GM21528 (cell line): ENCODE results near the gene ZNF777.
"Not testable (repeated sequence)": the region's sequence is repeated elsewhere in the genome, so short reads cannot be mapped to it uniquely, and the experiment has no call there.

Experiments
- ATAC-seq: cut with Tn5 transposase; IDR thresholded peaks from one replicate; pipeline ENCODE4 v1.9.1; 2021; ENCODE audit warnings: mild to moderate bottlenecking, moderate library complexity; ENCODE audit not compliant: unreplicated experiment, low FRiP score

Gene ZNF777

DNA sequence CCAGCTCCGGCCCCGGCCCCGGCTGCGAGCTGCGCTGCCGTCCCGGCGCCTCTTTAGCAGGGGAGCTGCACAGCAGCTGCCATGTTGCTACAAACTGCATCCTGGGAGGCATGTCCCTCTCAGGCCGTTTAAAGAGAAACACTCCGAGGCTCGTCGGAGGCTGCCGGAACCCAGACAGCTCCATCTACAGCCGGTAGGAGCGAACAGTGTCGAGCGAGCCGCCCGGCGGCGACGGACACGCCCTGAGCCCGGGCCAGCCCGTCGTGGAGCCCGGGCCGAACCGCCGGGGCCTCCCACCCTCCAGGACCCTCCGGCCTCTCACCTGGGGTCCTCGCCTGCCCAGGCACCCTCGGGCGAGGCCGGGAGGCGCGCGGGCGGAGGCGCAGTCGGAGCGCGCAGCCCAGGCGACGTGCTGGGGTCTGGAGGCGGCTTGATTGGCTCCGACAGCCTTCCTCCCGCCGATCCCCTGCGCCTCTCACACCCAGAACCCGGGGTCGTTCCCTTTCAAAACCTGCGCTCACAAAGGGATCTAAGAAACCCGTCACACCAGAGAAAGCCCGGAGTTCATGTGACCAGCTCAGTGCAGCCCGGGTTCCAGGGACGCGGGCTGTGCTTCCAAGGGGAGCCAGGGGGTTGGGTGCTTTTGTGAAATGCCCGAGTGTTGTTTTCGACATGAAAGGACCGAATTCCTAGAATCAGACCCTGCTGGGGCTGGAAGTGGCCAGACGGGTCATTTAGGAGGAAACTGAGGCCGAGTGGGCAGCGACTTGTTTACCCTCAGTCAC is at the start of gene ZNF777:
Gene ZNF777 (minus strand): TSS at position 570 of the 785 bp plus-strand sequence. CDS start 5,040 bp downstream, outside the sequence.
- ATAC-seq: peak; percentile 96

DNA sequence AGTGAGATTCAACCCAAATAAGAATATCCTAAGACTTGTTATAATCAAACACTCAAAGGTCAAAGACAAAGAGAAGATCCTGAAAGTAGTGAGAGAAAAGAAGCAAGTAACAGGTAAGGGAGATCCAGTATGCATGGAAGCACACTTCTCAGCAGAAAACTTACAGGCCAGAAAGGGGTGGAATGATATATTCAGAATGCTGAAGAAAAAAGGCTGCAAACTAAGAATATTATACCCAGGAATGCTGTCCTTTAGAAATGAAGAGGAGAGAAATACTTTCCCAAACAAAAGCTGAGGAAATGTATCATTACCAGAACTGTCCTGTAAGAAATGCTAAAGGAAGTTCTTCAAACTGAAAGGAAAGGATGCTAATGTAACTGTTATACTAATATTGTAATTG is 49.4 kb upstream of the ZNF777 start:
- no peak for ATAC-seq

DNA sequence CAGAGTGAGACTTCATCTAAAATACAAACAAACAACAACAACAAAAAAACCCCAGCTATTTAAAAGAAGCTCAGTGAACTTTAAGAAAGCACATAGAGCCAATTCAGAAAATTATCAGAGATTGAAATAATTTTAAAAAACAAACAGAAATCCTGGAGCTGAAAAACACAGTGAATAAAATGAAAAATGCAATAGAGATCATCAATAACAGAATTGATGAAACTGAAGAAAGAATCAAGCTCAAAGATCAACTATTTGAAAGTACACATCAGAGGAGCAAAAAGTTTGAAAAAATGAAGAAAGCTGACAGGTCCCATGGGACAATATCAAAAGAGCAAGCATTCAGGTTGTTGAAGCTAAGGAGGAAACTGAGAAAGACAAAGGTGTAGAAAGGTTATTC is 48.9 kb upstream of the ZNF777 start:
- ATAC-seq: no peak

DNA sequence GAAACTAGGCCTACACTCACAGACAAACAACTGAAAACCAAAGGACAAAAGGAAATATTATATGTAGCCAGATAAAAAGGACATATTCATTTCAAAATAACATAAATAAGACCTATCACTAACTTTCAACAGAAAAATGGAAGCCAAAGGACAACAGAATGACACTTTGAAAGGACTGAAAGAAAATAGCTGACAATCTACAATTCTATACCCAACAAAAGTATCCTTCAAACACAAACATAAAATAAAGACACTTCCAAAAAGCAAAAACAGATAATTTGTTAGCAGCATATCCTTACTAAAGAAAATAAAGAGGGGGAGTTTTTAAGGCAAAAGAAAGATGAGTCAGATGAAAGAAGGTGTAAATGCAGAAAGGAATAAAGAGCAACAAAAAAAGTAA is 44.7 kb upstream of the ZNF777 start:
- no peak for ATAC-seq

DNA sequence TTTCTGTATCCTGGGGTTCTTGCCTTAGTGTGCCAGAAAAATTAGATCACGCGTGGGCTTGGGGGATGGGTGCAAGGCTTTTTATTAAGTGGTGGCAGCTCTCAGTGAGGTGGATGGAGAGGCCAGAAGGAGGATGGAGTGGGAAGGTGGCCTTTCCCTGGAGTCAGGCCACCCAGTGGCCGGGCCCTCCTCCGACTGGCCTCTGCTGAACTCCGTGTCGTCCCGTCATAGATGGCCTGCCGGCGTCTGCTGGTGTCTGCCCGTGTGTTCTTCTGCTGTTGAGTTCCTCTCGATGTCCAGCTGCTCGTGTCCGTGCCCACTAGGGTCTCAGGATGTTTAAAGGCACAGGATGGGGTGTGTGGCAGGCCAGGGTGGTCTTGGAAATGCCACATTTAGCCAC is 40.8 kb upstream of the ZNF777 start:
- ATAC-seq: no peak

DNA sequence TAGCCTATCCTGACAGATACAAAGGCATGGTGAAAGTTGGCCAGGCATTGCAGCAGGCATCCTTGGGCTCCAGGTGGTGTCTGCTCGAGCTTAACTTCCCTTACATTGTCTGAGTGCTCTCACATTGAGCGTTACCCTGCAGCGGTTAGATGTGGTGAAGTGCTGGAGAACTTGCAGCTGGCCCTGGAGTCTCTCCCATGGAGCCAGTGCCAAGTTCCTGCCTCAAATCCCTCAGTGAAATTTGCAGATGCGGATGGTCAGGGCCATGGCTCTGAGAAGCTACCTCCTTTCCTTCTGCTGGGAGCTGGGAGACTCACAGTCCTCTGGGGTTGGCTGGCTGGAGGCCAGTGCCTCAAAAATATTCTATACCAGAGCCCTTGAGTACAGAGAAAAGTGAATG is 40.0 kb upstream of the ZNF777 start:
- no peak for ATAC-seq

DNA sequence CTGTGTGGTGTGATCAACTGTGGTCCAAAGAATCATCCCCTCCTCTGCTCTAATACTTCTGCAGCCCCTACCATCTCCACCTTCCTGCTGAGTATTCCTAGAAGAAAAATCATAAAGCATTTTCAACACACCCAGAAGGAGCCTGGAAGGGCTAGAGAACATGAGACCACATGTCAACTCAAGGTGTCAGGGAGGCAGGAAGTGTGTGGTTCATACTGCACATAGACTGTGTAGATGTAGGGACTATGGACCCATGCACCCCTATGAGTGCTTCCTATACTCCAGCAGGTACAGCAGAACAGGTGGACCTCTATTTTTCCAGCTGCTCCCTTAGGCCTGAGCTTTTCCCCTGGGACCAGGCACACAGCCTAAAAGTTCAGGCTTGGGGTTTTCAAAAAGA is 39.3 kb upstream of the ZNF777 start:
- ATAC-seq: no peak

DNA sequence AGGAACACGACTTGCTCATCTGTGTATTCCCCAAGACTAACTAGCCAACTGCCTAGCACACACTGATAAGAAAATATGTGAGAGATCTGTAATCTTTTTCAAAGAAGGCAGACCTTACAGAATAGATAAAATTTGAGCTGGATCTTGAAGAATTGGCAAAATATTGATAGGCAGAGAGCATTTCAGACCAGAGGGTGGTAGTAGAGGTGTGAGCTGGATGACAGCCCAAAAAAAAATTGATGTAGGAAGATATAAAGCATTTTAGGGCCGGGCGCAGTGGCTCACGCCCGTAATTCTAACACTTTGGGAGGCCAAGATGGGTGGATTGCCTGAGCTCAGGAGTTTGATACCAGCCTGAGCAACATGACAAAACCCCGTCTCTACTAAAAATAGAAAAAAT is 37.9 kb upstream of the ZNF777 start:
- ATAC-seq: no peak

DNA sequence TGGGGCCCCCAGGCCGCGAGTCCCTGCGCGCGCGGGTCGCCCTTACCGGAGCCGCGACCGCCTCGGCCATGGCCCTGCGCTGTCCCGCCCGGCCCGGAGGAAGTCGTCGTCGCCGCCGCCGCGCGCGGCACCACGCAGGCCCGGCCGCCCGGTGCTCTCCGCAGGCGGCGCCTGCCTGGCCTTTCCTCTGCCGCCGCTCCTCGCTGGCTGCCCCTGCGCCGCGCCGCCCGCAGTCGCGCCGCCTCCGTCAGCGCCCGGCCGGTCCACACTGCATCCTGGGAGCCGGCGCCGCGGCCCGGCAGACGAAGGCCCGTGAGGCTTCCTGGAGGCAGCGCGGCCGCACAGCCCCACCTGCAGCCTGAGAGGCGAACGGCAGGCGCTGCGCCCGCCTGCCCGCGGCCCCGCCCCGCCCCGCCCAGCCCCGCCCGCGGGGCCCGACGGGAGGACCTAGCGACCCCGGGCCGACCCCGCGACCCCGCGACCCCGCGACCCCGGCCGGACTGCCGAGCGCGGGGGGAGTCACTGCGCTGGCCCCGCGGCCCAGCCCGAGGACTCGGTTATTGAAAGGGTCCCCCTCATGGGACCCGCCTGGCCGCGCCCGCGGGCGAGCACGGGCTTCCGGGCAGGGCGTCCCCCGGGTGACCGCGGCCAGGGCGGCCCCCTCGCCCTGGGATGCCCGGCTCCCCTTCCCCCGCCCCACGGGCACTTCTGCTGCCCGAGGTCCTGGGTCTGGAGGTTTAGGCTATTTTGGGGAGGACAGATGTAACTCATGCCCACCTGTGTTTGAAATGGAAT is 36.8 kb upstream of the ZNF777 start, which contains the start of gene ZNF746:
Gene ZNF746 (minus strand): TSS at position 343 of the 795 bp plus-strand sequence. CDS start 273 bp downstream, at position 70.
- peak; percentile 94 for ATAC-seq

DNA sequence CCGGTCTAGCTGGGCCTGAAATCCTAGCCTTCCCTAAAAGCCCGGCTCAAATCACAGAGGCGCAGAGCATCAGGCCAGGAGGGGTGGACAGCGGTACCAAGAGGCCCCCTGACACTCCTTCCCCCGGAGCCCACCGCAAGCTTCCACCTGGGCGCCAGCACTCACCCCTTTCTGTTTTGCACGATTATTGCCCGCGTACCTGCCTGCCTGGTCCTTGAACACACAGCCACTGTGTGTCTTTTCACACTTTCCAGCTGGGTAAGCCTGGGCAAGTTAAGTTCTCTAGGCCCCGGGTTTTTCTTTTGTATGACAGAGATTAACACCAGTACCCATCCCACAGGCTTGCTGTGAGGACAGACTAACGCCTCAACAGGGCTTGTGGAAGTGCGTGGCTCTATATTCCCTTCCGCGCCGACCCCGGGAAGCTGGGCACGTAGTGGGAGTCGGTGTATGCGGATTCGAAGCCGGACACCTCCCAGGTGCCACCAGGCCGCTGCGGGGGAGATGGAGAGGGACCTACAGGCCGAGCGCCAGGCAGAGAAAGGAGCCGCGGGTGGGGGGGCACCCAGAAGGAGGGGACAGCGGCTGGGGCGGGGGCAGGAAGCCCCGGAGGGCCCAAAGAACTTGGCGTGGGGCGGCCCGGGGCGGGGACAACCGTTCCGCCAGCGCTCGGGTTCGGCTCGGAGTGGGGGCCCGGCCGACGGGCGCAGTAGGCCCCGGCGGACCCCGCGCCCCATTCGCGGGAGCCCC is 36.0 kb upstream of the ZNF777 start:
- ATAC-seq: peak; percentile 45

DNA sequence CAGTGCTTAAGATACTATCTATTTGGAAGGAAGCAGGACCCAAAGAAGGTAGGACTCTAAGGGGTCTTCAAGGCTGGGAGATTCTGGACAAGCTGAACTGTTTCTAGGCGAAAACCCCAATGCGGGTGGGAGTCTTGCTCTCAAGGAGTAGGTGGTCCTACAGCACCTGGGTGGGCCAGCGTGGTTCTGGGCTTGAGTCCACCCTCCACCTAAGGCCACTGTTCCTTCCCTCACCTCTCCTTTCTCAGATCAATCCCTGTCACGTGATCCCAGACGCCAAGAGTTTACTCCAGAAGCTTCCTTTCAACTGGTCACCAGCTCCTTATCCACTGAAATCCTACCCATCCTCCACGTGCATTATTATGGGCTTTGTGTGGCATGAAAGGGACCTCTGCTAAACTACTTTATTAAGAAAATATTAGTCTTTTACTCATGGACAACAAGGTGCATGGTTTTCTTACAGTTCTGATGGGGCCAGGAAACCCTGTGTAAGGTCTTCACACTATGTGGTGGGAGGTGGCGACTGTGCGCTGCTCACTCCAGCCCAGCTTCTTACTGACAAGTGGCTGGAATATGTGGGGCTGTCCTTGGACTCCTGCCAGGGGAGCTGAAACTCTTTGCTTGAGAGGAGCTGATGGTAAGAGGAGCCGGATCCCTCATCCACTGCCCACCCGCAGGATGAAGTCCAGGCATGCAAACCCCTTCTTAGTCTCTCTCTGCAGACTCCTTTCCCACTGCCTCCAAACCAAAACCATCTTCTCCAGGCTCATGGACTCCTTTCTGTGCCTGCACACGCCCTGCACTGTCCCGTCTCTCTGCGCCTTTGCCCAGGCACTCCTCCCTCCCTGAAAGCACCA is 35.2 kb upstream of the ZNF777 start:
- no peak for ATAC-seq

DNA sequence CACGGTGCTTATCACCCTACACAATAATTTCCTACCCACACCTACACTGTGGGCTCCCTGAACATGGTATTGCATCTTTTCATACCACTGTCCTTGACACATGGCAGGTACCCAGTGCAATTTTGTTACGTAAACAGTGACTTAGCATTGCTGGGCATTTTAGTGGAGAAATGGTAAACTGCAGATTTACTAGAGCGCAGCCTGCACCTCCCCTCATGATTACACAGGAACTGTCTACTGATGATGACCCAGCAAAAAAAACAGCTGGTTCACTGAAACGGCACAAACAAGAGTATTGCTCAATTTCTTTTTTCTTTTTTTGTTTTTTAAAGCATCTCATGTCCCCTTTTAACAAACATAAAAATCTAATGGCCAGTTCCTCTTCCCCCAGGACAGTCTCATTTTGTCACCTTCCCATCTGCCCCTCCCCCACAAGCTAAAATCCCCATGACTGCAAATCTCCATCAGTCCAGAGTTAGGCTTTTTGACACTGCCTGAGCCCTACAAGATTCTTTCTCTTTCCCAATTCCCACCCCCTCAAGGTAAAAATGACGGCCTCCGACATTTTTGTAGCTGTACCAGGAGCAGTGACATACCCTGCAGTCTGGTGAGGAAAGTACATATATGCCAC is 34.0 kb upstream of the ZNF777 start:
- ATAC-seq: no peak

DNA sequence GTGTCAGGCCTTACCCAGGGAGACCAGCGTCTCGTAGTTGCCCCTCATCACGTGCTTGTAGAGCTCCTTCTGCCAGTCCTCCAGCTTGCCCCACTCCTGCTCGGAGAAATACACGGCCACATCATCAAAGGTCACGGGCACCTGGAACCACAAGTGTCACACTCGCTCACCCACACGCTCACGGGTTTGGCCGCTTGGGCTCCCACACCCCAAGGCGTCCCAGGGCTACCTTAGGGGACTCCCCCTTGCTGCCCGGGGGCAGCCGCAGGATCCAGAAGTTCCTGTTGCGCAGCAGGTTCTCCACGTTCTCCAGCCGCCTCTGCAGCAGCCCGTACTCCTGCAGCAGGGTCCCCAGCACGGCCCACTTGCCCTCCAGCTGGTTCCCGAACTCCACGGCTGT is 33.1 kb upstream of the ZNF777 start:
- ATAC-seq: not testable (repeated sequence)

DNA sequence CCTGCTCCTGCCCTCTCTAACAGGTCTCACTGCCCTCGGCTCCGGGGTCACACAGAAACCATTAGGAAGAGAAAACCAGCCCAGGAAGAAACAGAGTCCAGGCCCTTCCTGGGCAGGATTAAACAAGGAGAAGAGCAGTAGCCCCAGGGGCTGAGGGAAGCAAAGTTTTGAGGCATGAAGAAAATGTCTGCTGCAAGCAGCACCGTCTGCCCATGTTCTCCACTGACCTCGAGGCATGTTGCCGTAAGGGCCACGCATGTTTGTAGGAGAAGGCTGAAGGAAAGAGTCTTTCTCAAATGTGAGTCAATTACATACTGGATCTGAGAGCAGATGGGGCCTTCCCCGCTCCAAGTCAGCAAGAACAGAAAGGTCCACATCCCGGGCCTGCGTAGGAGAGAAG is 32.5 kb upstream of the ZNF777 start:
- no peak for ATAC-seq

DNA sequence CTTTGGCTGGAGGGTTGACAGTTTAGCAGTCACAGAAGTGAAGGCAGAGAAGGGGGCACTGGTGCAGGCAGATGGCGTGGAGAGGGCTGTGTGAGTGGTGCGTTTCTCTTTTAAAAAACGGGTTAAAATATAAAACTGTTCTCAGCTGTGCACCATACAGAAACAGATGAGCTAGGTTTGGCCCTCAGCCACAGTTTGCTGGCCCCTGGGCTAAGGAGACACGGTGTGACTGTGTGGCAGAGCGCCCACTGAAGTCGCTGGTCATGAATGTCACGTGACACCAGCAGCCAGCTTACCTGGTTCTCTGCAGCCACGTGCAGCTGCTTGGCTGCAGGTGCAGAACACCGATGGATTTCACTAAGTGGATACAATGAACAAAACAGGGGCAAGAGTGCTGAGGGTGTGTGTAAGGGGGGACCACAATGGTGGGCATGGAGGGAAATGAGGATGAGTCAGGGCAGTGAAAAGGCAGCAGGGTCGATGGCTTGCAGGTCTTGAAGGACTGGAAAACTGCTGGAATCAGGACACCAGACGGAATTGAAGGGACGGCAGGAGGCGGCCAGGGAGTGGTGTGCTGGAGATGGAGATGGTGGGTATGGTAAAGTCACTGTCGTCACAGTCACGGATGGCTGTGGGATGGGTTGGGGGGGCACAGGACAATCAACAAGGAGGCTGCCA is 29.4 kb upstream of the ZNF777 start:
- ATAC-seq: no peak

DNA sequence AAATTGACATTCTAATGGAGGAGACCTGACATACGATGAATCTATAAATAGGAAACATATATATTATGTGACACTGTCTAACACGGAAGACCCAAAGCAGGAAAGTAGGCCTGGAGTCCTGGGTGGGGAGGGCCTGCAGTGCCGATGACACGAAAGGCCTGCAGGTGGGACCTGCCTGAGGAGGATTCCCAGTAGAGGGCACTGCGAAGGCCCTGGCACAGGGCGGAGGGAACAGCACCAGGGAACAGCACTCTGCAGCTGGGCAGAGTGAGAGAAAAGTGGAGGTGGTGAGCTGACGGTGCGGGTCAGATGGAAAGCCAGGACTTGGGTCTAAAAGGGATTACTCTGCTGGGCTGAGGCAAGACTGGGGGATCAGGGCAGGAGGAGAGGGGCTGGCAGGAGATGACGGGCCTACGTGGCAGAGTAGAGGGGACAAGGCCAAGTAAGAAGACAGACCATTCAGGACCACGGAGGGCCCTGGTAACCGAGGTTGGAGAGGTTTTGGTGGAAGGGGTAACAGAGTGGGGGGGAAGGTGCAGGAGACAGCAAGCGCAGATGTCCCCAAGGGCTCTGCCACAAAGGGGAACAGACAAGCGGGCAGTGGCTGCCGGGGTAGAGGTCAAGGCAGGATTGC is 28.6 kb upstream of the ZNF777 start:
- ATAC-seq: no peak

DNA sequence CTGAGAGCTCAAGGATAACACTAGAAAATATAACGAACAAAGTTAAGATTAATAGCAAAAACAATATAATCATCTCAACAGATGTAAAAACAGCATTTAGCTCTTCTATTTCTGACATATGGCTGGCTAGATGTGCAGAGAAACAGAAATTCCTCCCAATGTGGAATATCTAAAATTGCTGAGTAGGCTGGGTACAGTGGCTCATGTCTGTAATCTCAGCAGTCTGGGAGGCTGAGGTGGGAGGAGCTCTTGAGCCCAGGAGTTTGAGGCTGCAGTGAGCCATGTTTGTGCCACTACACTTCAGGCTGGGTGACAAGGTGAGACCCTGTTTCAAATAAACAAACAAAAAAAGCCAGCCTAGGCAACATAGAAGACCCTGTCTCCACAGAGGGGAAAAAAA is 18.7 kb upstream of the ZNF777 start:
- ATAC-seq: no peak

DNA sequence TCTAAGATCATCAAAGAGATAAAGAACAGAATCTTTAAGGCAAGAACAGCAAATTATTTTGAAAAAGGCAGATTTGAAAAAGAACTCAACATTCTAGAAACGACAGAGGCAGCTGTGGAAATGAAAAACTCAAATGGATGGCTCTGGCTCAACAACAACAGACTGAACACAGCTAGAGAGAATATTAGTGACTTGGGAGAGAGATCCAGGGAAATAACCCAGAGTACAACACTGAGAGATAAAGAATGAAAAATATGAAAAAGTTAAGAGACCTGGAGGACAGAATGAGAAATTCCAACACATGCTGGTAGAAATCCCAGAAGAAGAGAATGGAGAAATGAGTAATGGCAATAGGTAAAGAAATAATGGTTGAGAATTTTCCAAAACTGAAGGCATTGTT is 17.9 kb upstream of the ZNF777 start:
- ATAC-seq: no peak
